Stimulated activated CD8-positive, alpha-beta memory T cell treated with anti-CD3 and anti-CD28 coated beads, Interleukin-7, amount 100 ng/mL, for 4 hours (primary cell): Measurements from ENCODE around the gene PCDHGA1.

Experiments
- DNase-seq, 2 donors: peaks; one replicate each; pipeline ENCODE4 v3.0.0-alpha.2; 2020; ENCODE audit warnings: low read depth in 2 of 2

Gene PCDHGA1

GRCh38 chr5:141512911-141513626 is 182.8 kb downstream of the PCDHGA1 start:
- DNase-seq, result no peak

GRCh38 chr5:141513627-141514329 is 183.5 kb downstream of the PCDHGA1 start:
- peak; percentile 74 to 75 for DNase-seq

GRCh38 chr5:141514330-141515133 is 184.2 kb downstream of the PCDHGA1 start:
- DNase-seq, result no peak

GRCh38 chr5:141515141-141515540 is 184.8 kb downstream of the PCDHGA1 start:
- no peak for DNase-seq

GRCh38 chr5:141515946-141516671 is 185.8 kb downstream of the PCDHGA1 start:
- no peak for DNase-seq

GRCh38 chr5:141516672-141517025 is 186.3 kb downstream of the PCDHGA1 start:
- no peak for DNase-seq

GRCh38 chr5:141517312-141517711 is 187.0 kb downstream of the PCDHGA1 start:
- no peak for DNase-seq

- DNase-seq, result no peak
Observed at GRCh38 chr5:141517880-141518617, 187.7 kb downstream of the PCDHGA1 start.

GRCh38 chr5:141518618-141519015 is 188.3 kb downstream of the PCDHGA1 start:
- DNase-seq, result no peak

GRCh38 chr5:141519605-141520565 is 189.6 kb downstream of the PCDHGA1 start:
- DNase-seq, result no peak

GRCh38 chr5:141521244-141521781 is 191.0 kb downstream of the PCDHGA1 start:
- no peak for DNase-seq

GRCh38 chr5:141522301-141522700 is 192.0 kb downstream of the PCDHGA1 start:
- DNase-seq, result no peak

GRCh38 chr5:141523991-141524390 is 193.7 kb downstream of the PCDHGA1 start:
- DNase-seq, result no peak

GRCh38 chr5:141524604-141525597 is 194.6 kb downstream of the PCDHGA1 start:
- DNase-seq, result no peak

- DNase-seq, result no peak
Observed at GRCh38 chr5:141525653-141526052, 195.3 kb downstream of the PCDHGA1 start.

GRCh38 chr5:141527426-141527825 is 197.1 kb downstream of the PCDHGA1 start:
- DNase-seq, result no peak

GRCh38 chr5:141528291-141528984 is 198.1 kb downstream of the PCDHGA1 start:
- no peak for DNase-seq

GRCh38 chr5:141529002-141529401 is 198.7 kb downstream of the PCDHGA1 start:
- DNase-seq, result no peak
